ENCODE data around the gene DDX28. TPM values are rescaled to one million over a fixed set of nuclear protein-coding genes. Genes with fewer than 3 reads are reported as not detected.

Gene DDX28
- total and polyA plus RNA-seq, 11 donors, result 4.4 to 11.9 (median 8.8) TPM

DNA sequence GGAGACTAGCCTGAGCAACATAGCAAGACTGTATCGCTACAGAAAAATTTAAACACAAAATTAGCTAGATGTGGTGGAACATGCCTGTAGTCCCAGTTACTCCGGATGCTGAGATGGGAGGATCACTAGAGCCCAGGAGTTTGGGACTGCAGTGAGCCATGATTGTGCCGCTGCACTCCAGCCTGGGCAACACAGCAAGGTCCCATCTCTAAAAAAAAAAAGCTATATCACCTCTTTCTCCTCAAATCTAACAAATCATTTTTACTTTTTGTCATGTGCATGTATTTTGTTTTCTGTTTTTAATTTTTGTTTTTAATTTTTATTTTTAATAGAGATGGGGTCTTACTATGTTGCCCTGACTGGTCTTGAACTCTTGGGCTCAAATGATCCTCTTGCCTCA is 6.0 kb upstream of the DDX28 start:
- intact Hi-C loops (cut with DNase I), result loop anchor here in 2 of 10 donors (10.0 kb wide), 2 partner anchors 354 to 794 kb away; no protein-coding TSS in a partner anchor
- WGBS, 4 donors, result 90 to 97% (median 94%) methylated on average over 3 of the region's 3 CpGs
- H3K36me3 ChIP-seq, result peaks cover 0 to 37% (median 24%) of the 10 kb centered on the region in 9 donors

DNA sequence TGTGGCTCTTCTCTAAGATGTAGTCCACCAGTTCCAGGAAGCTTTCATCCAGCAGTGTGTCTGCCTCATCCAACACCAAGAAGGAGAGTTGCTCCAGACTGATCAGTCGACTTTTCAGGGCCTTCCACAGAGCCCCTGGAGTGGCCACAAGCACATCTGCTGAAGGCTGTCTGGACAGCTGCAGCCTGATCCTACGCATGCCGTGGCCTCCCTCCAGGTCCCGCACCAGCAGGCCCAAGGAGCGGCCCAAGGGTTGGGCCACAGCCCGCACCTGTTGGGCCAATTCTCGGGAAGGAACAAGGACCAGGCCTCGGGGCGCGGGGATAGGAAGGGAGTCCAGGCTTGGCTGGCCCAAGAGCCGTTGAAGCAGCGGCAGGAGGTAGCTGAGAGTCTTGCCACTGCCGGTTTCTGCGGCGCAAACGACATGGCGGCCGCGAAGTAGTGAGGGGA is 729 bp downstream of the DDX28 start:
- 7 to 9% (median 8%) methylated on average over 11 to 19 of the region's 19 CpGs for WGBS, 4 donors
- peak overlapping the region in 11 of 12 donors; percentile 54 to 95 (median 89) for H3K27ac ChIP-seq
- intact Hi-C loops (cut with DNase I), result loop anchor here in 3 of 10 donors (5.0 to 10.0 kb wide), 3 partner anchors 80 to 788 kb away; partner anchors contain the start of gene LCAT (in 1 of the 3)

More for the DNA sequence above, 6.0 kb upstream of the DDX28 start:
- ATAC-seq (no peak), DNase-seq (no peak)
- H3K4me3 ChIP-seq, result no peak overlapping the region
- TF ChIP-seq, protein P1, sequence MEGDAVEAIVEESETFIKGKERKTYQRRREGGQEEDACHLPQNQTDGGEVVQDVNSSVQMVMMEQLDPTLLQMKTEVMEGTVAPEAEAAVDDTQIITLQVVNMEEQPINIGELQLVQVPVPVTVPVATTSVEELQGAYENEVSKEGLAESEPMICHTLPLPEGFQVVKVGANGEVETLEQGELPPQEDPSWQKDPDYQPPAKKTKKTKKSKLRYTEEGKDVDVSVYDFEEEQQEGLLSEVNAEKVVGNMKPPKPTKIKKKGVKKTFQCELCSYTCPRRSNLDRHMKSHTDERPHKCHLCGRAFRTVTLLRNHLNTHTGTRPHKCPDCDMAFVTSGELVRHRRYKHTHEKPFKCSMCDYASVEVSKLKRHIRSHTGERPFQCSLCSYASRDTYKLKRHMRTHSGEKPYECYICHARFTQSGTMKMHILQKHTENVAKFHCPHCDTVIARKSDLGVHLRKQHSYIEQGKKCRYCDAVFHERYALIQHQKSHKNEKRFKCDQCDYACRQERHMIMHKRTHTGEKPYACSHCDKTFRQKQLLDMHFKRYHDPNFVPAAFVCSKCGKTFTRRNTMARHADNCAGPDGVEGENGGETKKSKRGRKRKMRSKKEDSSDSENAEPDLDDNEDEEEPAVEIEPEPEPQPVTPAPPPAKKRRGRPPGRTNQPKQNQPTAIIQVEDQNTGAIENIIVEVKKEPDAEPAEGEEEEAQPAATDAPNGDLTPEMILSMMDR (IDR thresholded peaks at IDR 0.05), result no peak
- no peak for TF ChIP-seq POLR2A (IDR thresholded peaks at IDR 0.05)
- H3K27me3 ChIP-seq, result no peaks in the 10 kb centered on the region
- H3K9me3 ChIP-seq, result no peaks in the 10 kb centered on the region
- H3K4me1 ChIP-seq, result peaks cover 0 to 7% (median under 1%) of the 10 kb centered on the region in 12 donors
- H3K27ac ChIP-seq, result no peak overlapping the region

DNA sequence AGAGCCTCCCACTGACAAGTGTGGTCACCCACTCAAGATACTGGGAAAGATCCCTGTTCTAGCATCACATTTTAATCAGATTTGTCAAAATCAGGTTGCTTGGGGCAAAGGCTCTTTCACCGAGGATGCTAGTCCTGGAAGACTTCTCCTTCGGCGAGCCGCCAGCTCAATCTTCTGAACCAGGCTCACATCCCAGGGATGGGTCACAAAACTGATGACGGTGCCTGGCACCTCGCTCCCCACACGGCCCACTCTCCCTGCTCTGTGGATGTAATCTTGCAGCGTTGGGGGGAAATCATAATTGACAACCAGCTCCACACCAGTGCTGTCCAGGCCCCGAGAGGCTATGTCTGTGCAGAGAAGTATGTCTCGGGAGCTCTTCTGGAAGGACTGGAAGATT is 1.5 kb downstream of the DDX28 start:
- intact Hi-C loops (cut with DNase I), result loop anchor here in 3 of 10 donors (5.0 to 10.0 kb wide), 3 partner anchors 79 to 787 kb away; partner anchors contain the start of gene LCAT (in 1 of the 3)
- Histone ChIP-seq H3K4me1 (peaks cover 3 to 30% (median 21%) of the 10 kb centered on the region in 12 donors), H3K27me3 (no peaks in the 10 kb centered on the region), H3K9me3 (no peaks in the 10 kb centered on the region), H3K27ac (no peak overlapping the region), H3K36me3 (peaks cover 0 to 22% (median 8%) of the 10 kb centered on the region in 9 donors), H3K4me3 (peak overlapping the region in 5 of 12 donors; percentile 59 to 94 (median 91))
- DNase-seq, result no peak
- ATAC-seq, result no peak
- no peak for TF ChIP-seq POLR2A (IDR thresholded peaks at IDR 0.05)
- TF ChIP-seq, protein P1 (IDR thresholded peaks at IDR 0.05), result no peak
- 90 to 96% (median 93%) methylated on average over 10 of the region's 10 CpGs for WGBS, 4 donors

More for the DNA sequence above, 729 bp downstream of the DDX28 start:
- Histone ChIP-seq H3K27me3 (no peaks in the 10 kb centered on the region), H3K36me3 (peaks cover 0 to 30% (median 11%) of the 10 kb centered on the region in 9 donors), H3K9me3 (no peaks in the 10 kb centered on the region), H3K4me3 (peak overlapping the region; percentile 59 to 98 (median 92)), H3K4me1 (peaks cover 3 to 30% (median 21%) of the 10 kb centered on the region in 12 donors)
- DNase-seq (no peak), ATAC-seq (no peak)
- TF ChIP-seq, protein P1 (IDR thresholded peaks at IDR 0.05), result no peak
- no peak for TF ChIP-seq POLR2A (IDR thresholded peaks at IDR 0.05)

DNA sequence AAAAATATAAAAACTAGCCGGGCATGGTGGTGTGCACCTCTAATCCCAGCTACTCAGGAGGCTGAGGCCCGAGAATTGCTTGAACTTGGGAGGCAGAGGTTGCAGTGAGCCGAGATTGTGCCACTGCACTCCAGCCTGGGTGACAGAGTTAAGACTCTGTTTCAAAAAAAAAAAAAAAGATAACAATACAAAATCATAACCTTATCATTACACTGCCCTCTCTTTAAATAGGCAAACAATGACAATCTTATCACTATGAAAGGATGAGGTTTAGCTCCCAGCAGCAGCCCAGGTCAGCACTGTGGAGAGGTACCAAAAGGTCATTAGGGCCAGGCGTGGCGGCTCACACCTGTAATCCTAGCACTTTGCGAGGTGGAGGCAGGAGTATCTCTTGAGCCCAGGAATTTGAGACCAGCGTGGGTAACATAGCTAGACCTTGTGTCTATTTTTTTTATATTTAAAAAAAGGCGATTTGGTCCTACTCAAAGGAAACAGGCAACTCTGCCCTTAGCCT is 3.8 kb downstream of the DDX28 start:
- intact Hi-C loops (cut with DNase I), result no loop called here
- no peak overlapping the region for H3K27ac ChIP-seq
- no peak overlapping the region for H3K4me3 ChIP-seq
- no peak for ATAC-seq
- H3K4me1 ChIP-seq, result peaks cover 3 to 29% (median 20%) of the 10 kb centered on the region in 12 donors
- 65 to 67% (median 65%) methylated on average over 8 of the region's 8 CpGs for WGBS, 4 donors
- DNase-seq, result no peak
- no peaks in the 10 kb centered on the region for H3K9me3 ChIP-seq
- no peak for TF ChIP-seq POLR2A (IDR thresholded peaks at IDR 0.05)
- TF ChIP-seq, protein P1 (IDR thresholded peaks at IDR 0.05), result no peak
- H3K27me3 ChIP-seq, result no peaks in the 10 kb centered on the region
- peaks cover 0 to 11% (median 0%) of the 10 kb centered on the region in 9 donors for H3K36me3 ChIP-seq
